HG03342 (cell line): ENCODE data around the gene CLK3.

Experiments used
- ATAC-seq: cut with Tn5 transposase; IDR thresholded peaks from one replicate; pipeline ENCODE4 v1.9.1; 2021; ENCODE audit warnings: mild to moderate bottlenecking, moderate library complexity; ENCODE audit not compliant: unreplicated experiment

Gene CLK3

GRCh38 chr15:74676801-74677200, 61.2 kb downstream of the CLK3 start:
- ATAC-seq = no peak
